GM19193 (cell line): ENCODE measurements around the gene RCBTB2.

Source experiments
- POLR2A ChIP-seq: IDR thresholded peaks from 4 replicates; pipeline ENCODE4 v1.6.1; 2011; ENCODE audit not compliant: insufficient read depth, insufficient read length; ENCODE audit errors: extremely low read depth

The RCBTB2 gene

GRCh38 chr13:48532506-48533499 lies at the start of gene RCBTB2:
Gene RCBTB2, minus strand, starts transcription at chr13:48533080. Its CDS starts 11,141 bp downstream, at chr13:48521939.
- TF ChIP-seq POLR2A = peak; percentile 87

- TF ChIP-seq POLR2A = no peak
Observed at GRCh38 chr13:48582084-48582483, 49.2 kb upstream of the RCBTB2 start.

GRCh38 chr13:48580896-48581295 lies 48.0 kb upstream of the RCBTB2 start:
- TF ChIP-seq POLR2A = no peak

GRCh38 chr13:48580185-48580803 lies 47.4 kb upstream of the RCBTB2 start:
- no peak for TF ChIP-seq POLR2A

- peak; percentile 9 for TF ChIP-seq POLR2A
Observed at GRCh38 chr13:48579165-48579918, 46.5 kb upstream of the RCBTB2 start.

GRCh38 chr13:48578516-48579164 lies 45.8 kb upstream of the RCBTB2 start:
- peak; percentile 43 for TF ChIP-seq POLR2A

GRCh38 chr13:48576448-48577010 lies 43.6 kb upstream of the RCBTB2 start:
- no peak for TF ChIP-seq POLR2A

- TF ChIP-seq POLR2A = no peak
Observed at GRCh38 chr13:48575031-48575430, 42.2 kb upstream of the RCBTB2 start.

GRCh38 chr13:48574041-48574796 lies 41.3 kb upstream of the RCBTB2 start:
- TF ChIP-seq POLR2A = no peak

GRCh38 chr13:48573213-48574007 lies 40.5 kb upstream of the RCBTB2 start:
- no peak for TF ChIP-seq POLR2A

GRCh38 chr13:48571126-48571913 lies 38.4 kb upstream of the RCBTB2 start:
- no peak for TF ChIP-seq POLR2A

- TF ChIP-seq POLR2A = no peak
Observed at GRCh38 chr13:48570216-48570828, 37.4 kb upstream of the RCBTB2 start.
